BE2C (cell line): Measurements from ENCODE around the gene PCDHA1.

Experiments
- DNase-seq: peaks from one replicate; pipeline ENCODE4 v3.0.0-alpha.2; 2020
- H3K27me3 ChIP-seq: fragments of 250-450 bp; sonication (Bioruptor Pico); 2 replicates; pipeline ENCODE4 v1.5.1; 2020; ENCODE audit warnings: mild to moderate bottlenecking
- H3K36me3 ChIP-seq: fragments of 250-450 bp; sonication (Bioruptor Pico); 2 replicates; pipeline ENCODE4 v1.5.1; 2020; ENCODE audit warnings: mild to moderate bottlenecking
- H3K4me1 ChIP-seq: fragments of 250-450 bp; sonication (Bioruptor Pico); 2 replicates; pipeline ENCODE4 v1.5.1; 2020
- H3K4me3 ChIP-seq: 2 replicates; pipeline ENCODE4 v1.5.1; 2011; ENCODE audit warnings: low read depth, low read length
- H3K9me3 ChIP-seq: fragments of 250-450 bp; sonication (Bioruptor Pico); 2 replicates; pipeline ENCODE4 v1.5.1; 2020
- CTCF ChIP-seq: IDR thresholded peaks from 2 replicates; pipeline ENCODE4 v1.5.1; 2012; ENCODE audit warnings: mild to moderate bottlenecking, low read depth, low read length

Gene PCDHA1

GRCh38 chr5:141001446-141001843 lies 215.5 kb downstream of the PCDHA1 start:
- TF ChIP-seq CTCF, result no peak
- peaks cover 32% of the 10 kb centered on the region for H3K4me1 ChIP-seq
- no peaks in the 10 kb centered on the region for H3K9me3 ChIP-seq
- peak; percentile 46 for DNase-seq
- H3K36me3 ChIP-seq, result no peaks in the 10 kb centered on the region
- no peaks in the 10 kb centered on the region for H3K27me3 ChIP-seq
- peak overlapping the region; percentile 81 for H3K4me3 ChIP-seq

GRCh38 chr5:141001844-141002604 lies 216.1 kb downstream of the PCDHA1 start:
- no peaks in the 10 kb centered on the region for H3K36me3 ChIP-seq
- H3K4me3 ChIP-seq, result peak overlapping the region; percentile 81
- no peaks in the 10 kb centered on the region for H3K27me3 ChIP-seq
- no peaks in the 10 kb centered on the region for H3K9me3 ChIP-seq
- DNase-seq, result peak; percentile 91
- TF ChIP-seq CTCF, result no peak
- peaks cover 26% of the 10 kb centered on the region for H3K4me1 ChIP-seq

GRCh38 chr5:141002605-141002965 lies 216.6 kb downstream of the PCDHA1 start:
- DNase-seq, result no peak
- Histone ChIP-seq H3K36me3 (no peaks in the 10 kb centered on the region), H3K27me3 (no peaks in the 10 kb centered on the region), H3K4me3 (peak overlapping the region; percentile 81), H3K4me1 (peaks cover 26% of the 10 kb centered on the region), H3K9me3 (no peaks in the 10 kb centered on the region)
- no peak for TF ChIP-seq CTCF

- H3K4me1 ChIP-seq, result peaks cover 26% of the 10 kb centered on the region
- no peak overlapping the region for H3K4me3 ChIP-seq
Measured at GRCh38 chr5:141003031-141003430, 217.1 kb downstream of the PCDHA1 start.

GRCh38 chr5:141003791-141004611 lies 218.1 kb downstream of the PCDHA1 start:
- Histone ChIP-seq H3K4me3 (no peak overlapping the region), H3K4me1 (peaks cover 26% of the 10 kb centered on the region), H3K9me3 (no peaks in the 10 kb centered on the region), H3K27me3 (no peaks in the 10 kb centered on the region), H3K36me3 (0 out of 2 replicates have a peak, but pooled peaks cover 2% of the 10 kb centered on the region)
- DNase-seq, result peak; percentile 72
- TF ChIP-seq CTCF, result no peak

More at GRCh38 chr5:141003031-141003430, 217.1 kb downstream of the PCDHA1 start:
- no peak for TF ChIP-seq CTCF
- DNase-seq, result peak; percentile 20
- Histone ChIP-seq H3K27me3 (no peaks in the 10 kb centered on the region), H3K36me3 (no peaks in the 10 kb centered on the region), H3K9me3 (no peaks in the 10 kb centered on the region)

GRCh38 chr5:141007791-141008190 lies 221.9 kb downstream of the PCDHA1 start:
- no peak for DNase-seq
- Histone ChIP-seq H3K36me3 (peaks cover 12% of the 10 kb centered on the region), H3K9me3 (no peaks in the 10 kb centered on the region), H3K27me3 (no peaks in the 10 kb centered on the region), H3K4me3 (no peak overlapping the region), H3K4me1 (peaks cover 19% of the 10 kb centered on the region)
- no peak for TF ChIP-seq CTCF
